AG09309 (cell line): ENCODE data around the gene PLCH2.

ENCODE experiments used
- DNase-seq: peaks from one replicate; pipeline ENCODE4 v3.0.0-alpha.2; 2010; ENCODE audit warnings: low read depth
- H3K4me3 ChIP-seq: 2 replicates; pipeline ENCODE4 v1.5.1; 2011; ENCODE audit warnings: mild to moderate bottlenecking, low read depth, low read length, moderate library complexity; ENCODE audit not compliant: control insufficient read depth
- TF ChIP-seq, protein P1 (sequence below): IDR thresholded peaks from 2 replicates; pipeline ENCODE4 v1.5.1; 2011; ENCODE audit warnings: mild to moderate bottlenecking, low read depth, low read length, inconsistent platforms; ENCODE audit not compliant: insufficient read depth, control insufficient read depth; ENCODE audit errors: missing control alignments

PLCH2 gene

GRCh38 chr1:2554621-2555387 is 78.7 kb downstream of the PLCH2 start:
- no peak overlapping the region for H3K4me3 ChIP-seq
- TF ChIP-seq, protein P1, sequence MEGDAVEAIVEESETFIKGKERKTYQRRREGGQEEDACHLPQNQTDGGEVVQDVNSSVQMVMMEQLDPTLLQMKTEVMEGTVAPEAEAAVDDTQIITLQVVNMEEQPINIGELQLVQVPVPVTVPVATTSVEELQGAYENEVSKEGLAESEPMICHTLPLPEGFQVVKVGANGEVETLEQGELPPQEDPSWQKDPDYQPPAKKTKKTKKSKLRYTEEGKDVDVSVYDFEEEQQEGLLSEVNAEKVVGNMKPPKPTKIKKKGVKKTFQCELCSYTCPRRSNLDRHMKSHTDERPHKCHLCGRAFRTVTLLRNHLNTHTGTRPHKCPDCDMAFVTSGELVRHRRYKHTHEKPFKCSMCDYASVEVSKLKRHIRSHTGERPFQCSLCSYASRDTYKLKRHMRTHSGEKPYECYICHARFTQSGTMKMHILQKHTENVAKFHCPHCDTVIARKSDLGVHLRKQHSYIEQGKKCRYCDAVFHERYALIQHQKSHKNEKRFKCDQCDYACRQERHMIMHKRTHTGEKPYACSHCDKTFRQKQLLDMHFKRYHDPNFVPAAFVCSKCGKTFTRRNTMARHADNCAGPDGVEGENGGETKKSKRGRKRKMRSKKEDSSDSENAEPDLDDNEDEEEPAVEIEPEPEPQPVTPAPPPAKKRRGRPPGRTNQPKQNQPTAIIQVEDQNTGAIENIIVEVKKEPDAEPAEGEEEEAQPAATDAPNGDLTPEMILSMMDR = peak; percentile 43
- no peak for DNase-seq
